H9 (cell line): ENCODE data around the gene C15orf40. TPM values are rescaled to one million over a fixed set of nuclear protein-coding genes. Genes with fewer than 3 reads are reported as not detected.

Experiments used
- DNase-seq: peaks from one replicate; pipeline ENCODE4 v3.0.0-alpha.2; 2017
- H2AFZ ChIP-seq: one replicate; pipeline ENCODE4 v1.6.1; 2013; ENCODE audit warnings: mild to moderate bottlenecking, low read length, control low read depth, moderate library complexity
- H2AK5ac ChIP-seq: 2 replicates; pipeline ENCODE4 v1.6.1; 2013; ENCODE audit warnings: low read length, control low read depth, mixed read lengths; ENCODE audit not compliant: insufficient read length
- H2BK120ac ChIP-seq: one replicate; pipeline ENCODE4 v1.6.1; 2013; ENCODE audit warnings: low read depth, mild to moderate bottlenecking, low read length, control low read depth, inconsistent platforms; ENCODE audit not compliant: poor library complexity, severe bottlenecking
- H2BK12ac ChIP-seq: 2 replicates; pipeline ENCODE4 v1.6.1; 2013; ENCODE audit warnings: low read length, control low read depth, mixed read lengths, low read depth; ENCODE audit not compliant: insufficient read length
- H2BK15ac ChIP-seq: 2 replicates; pipeline ENCODE4 v1.6.1; 2013; ENCODE audit warnings: low read depth, low read length, control low read depth
- H2BK20ac ChIP-seq: one replicate; pipeline ENCODE4 v1.6.1; 2013; ENCODE audit warnings: low read depth, mild to moderate bottlenecking, low read length, control low read depth, inconsistent platforms; ENCODE audit not compliant: poor library complexity, severe bottlenecking
- H2BK5ac ChIP-seq: 2 replicates; pipeline ENCODE4 v1.6.1; 2013; ENCODE audit warnings: low read length, control low read depth, mixed read lengths; ENCODE audit not compliant: insufficient read length
- H3K14ac ChIP-seq: 2 replicates; pipeline ENCODE4 v1.6.1; 2013; ENCODE audit warnings: low read length, control low read depth; ENCODE audit not compliant: insufficient read depth
- H3K18ac ChIP-seq: 2 replicates; pipeline ENCODE4 v1.6.1; 2013; ENCODE audit warnings: low read depth, mild to moderate bottlenecking, mixed read lengths, low read length, control low read depth; ENCODE audit not compliant: insufficient read length
- H3K23ac ChIP-seq: 2 replicates; pipeline ENCODE4 v1.6.1; 2013; ENCODE audit warnings: low read length, control low read depth, mixed read lengths, low read depth; ENCODE audit not compliant: insufficient read length
- H3K23me2 ChIP-seq: 2 replicates; pipeline ENCODE4 v1.6.1; 2013; ENCODE audit warnings: low read depth, mild to moderate bottlenecking, mixed read lengths, low read length, control low read depth; ENCODE audit not compliant: insufficient read length, poor library complexity, severe bottlenecking
- H3K27ac ChIP-seq: 2 replicates; pipeline ENCODE4 v1.5.1; 2013; ENCODE audit warnings: low read length, control low read depth, mixed read lengths, low read depth; ENCODE audit not compliant: insufficient read length
- H3K27me3 ChIP-seq: 2 replicates; pipeline ENCODE4 v1.6.1; 2013; ENCODE audit warnings: low read length, control low read depth, inconsistent platforms; ENCODE audit not compliant: insufficient read depth
- H3K4ac ChIP-seq: 2 replicates; pipeline ENCODE4 v1.6.1; 2013; ENCODE audit warnings: low read depth, mild to moderate bottlenecking, control low read depth, inconsistent platforms, low read length, moderate library complexity
- H3K4me1 ChIP-seq: 2 replicates; pipeline ENCODE4 v1.6.1; 2013; ENCODE audit warnings: low read length, control low read depth, inconsistent platforms; ENCODE audit not compliant: insufficient read depth
- H3K4me2 ChIP-seq: 2 replicates; pipeline ENCODE4 v1.6.1; 2013; ENCODE audit warnings: low read length, control low read depth, mixed read lengths; ENCODE audit not compliant: insufficient read length, insufficient read depth
- H3K56ac ChIP-seq: 2 replicates; pipeline ENCODE4 v1.6.1; 2013; ENCODE audit warnings: low read depth, mild to moderate bottlenecking, mixed read lengths, low read length, control low read depth; ENCODE audit not compliant: insufficient read length
- H3K79me1 ChIP-seq: 2 replicates; pipeline ENCODE4 v1.6.1; 2013; ENCODE audit warnings: low read depth, mild to moderate bottlenecking, moderate library complexity, low read length, control low read depth, inconsistent platforms; ENCODE audit not compliant: insufficient read depth, poor library complexity, severe bottlenecking
- H3K79me2 ChIP-seq: 2 replicates; pipeline ENCODE4 v1.6.1; 2013; ENCODE audit warnings: low read length, control low read depth, inconsistent platforms; ENCODE audit not compliant: insufficient read depth
- H3K9ac ChIP-seq: 2 replicates; pipeline ENCODE4 v1.6.1; 2013; ENCODE audit warnings: low read length, control low read depth, mixed read lengths; ENCODE audit not compliant: insufficient read length; ENCODE audit errors: extremely low read depth
- H3K9me3 ChIP-seq: one replicate; pipeline ENCODE4 v1.6.1; 2013; ENCODE audit warnings: low read depth, low read length, inconsistent platforms; ENCODE audit not compliant: control insufficient read depth
- H3T11ph ChIP-seq: one replicate; pipeline ENCODE4 v1.6.1; 2013; ENCODE audit warnings: mild to moderate bottlenecking, low read length, control low read depth, inconsistent platforms
- H4K20me1 ChIP-seq: one replicate; pipeline ENCODE4 v1.6.1; 2013; ENCODE audit not compliant: control insufficient read depth, insufficient read length, insufficient read depth
- H4K5ac ChIP-seq: 2 replicates; pipeline ENCODE4 v1.6.1; 2013; ENCODE audit warnings: low read depth, mild to moderate bottlenecking, mixed read lengths, low read length, control low read depth; ENCODE audit not compliant: insufficient read length
- H4K8ac ChIP-seq: replicated peaks from 2 replicates; pipeline ENCODE4 v1.6.1; 2013; ENCODE audit warnings: low read length, control low read depth, mixed read lengths, low read depth; ENCODE audit not compliant: insufficient read length
- H4K91ac ChIP-seq: 2 replicates; pipeline ENCODE4 v1.6.1; 2013; ENCODE audit warnings: low read depth, mild to moderate bottlenecking, moderate library complexity, mixed read lengths, low read length, control low read depth; ENCODE audit not compliant: insufficient read length
- H3K27ac Mint-ChIP-seq, 3 experiments: 2 replicates in 2 of 3; 3 replicates in 1 of 3; pipeline ENCODE4 v1.8.0; 2020 to 2021; ENCODE audit warnings: mixed read lengths in 3 of 3, mild to moderate bottlenecking in 1 of 3, moderate library complexity in 1 of 3
- H3K27me3 Mint-ChIP-seq: 2 replicates; pipeline ENCODE4 v1.8.0; 2021; ENCODE audit warnings: low read depth, mild to moderate bottlenecking, moderate library complexity, mixed read lengths
- H3K36me3 Mint-ChIP-seq, 3 experiments: 2 replicates in 2 of 3; 3 replicates in 1 of 3; pipeline ENCODE4 v1.8.0; 2020 to 2021; ENCODE audit warnings: low read depth in 3 of 3, mixed read lengths in 3 of 3; ENCODE audit not compliant: insufficient read depth in 1 of 3
- H3K4me1 Mint-ChIP-seq, 2 experiments: 2 replicates each; pipeline ENCODE4 v1.8.0; 2020; ENCODE audit warnings: mixed read lengths in 2 of 2
- H3K4me3 Mint-ChIP-seq, 2 experiments: 2 replicates in 1 of 2; 3 replicates in 1 of 2; pipeline ENCODE4 v1.8.0; 2020 to 2021; ENCODE audit warnings: mild to moderate bottlenecking in 2 of 2, mixed read lengths in 2 of 2, moderate library complexity in 1 of 2
- H3K9me3 Mint-ChIP-seq, 2 experiments: 2 replicates in 1 of 2; 3 replicates in 1 of 2; pipeline ENCODE4 v1.8.0; 2020; ENCODE audit warnings: mild to moderate bottlenecking in 2 of 2, mixed read lengths in 2 of 2, moderate library complexity in 1 of 2
- CTCF ChIP-seq: fragments of 200-600 bp; sonication (generic); conservative IDR thresholded peaks from 3 replicates; pipeline ENCODE4 v1.8.0; 2021; ENCODE audit warnings: antibody characterized with exemption, mild to moderate bottlenecking
- WGBS: extraction: QIAGEN DNeasy Blood & Tissue Kit; methylation state at CpG from one replicate; pipeline ENCODE4 v1.1.7; 2013; ENCODE audit warnings: missing lambda C conversion rate, low lambda C conversion rate, mixed read lengths; ENCODE audit not compliant: insufficient read length; ENCODE audit errors: extremely low coverage; 5-methylcytosine and 5-hydroxymethylcytosine counted together
- total RNA-seq: library from RNA; stranded (reverse); gene quantifications from 2 replicates; pipeline ENCODE4 v1.2.1, GENCODE V29; 2021

Gene C15orf40
- total RNA-seq, 1 experiment from 2014 or later = 11.5 TPM

- H3K9ac ChIP-seq = no peak overlapping the region
- H3K79me1 ChIP-seq = no peaks in the 10 kb centered on the region
- H4K5ac ChIP-seq = no peak overlapping the region
- Mint-ChIP-seq H3K9me3 (no peaks in the 10 kb centered on the region), H3K27ac (no peak overlapping the region), H3K4me1 (no peaks in the 10 kb centered on the region; a peak in 1 of 4 replicates), H3K4me3 (no peak overlapping the region), H3K36me3 (peaks cover 17 to 65% (median 51%) of the 10 kb centered on the region in 3 experiments; a peak in 6 of 7 replicates), H3K27me3 (no peaks in the 10 kb centered on the region)
- no peak overlapping the region for H2BK12ac ChIP-seq
- H2BK120ac ChIP-seq = no peak overlapping the region
- H4K20me1 ChIP-seq = no peaks in the 10 kb centered on the region
- H3T11ph ChIP-seq = no peak overlapping the region
- no peaks in the 10 kb centered on the region for H3K4me1 ChIP-seq
- TF ChIP-seq CTCF = no peak
- H2BK15ac ChIP-seq = no peak overlapping the region
- no peaks in the 10 kb centered on the region for H3K9me3 ChIP-seq
- H2AFZ ChIP-seq = no peak overlapping the region
- no peak overlapping the region for H3K27ac ChIP-seq
- no peak overlapping the region for H2AK5ac ChIP-seq
- WGBS = no CpG with 5 or more reads among the region's 3 CpGs
- peaks cover 4% of the 10 kb centered on the region; the same call in 1 of the 2 replicates for H3K79me2 ChIP-seq
- no peak overlapping the region for H3K56ac ChIP-seq
- no peak overlapping the region for H2BK20ac ChIP-seq
- H3K27me3 ChIP-seq = no peaks in the 10 kb centered on the region
- DNase-seq = no peak
- no peak overlapping the region for H4K91ac ChIP-seq
- no peaks in the 10 kb centered on the region for H3K23me2 ChIP-seq
- H3K4me2 ChIP-seq = no peak overlapping the region
- no peak overlapping the region for H4K8ac ChIP-seq
- no peak overlapping the region for H2BK5ac ChIP-seq
- H3K4ac ChIP-seq = no peak overlapping the region
- H3K18ac ChIP-seq = no peak overlapping the region
- H3K14ac ChIP-seq = no peak overlapping the region
- H3K23ac ChIP-seq = no peak overlapping the region
Observed at GRCh38 chr15:83046558-83047127, 35.2 kb upstream of the C15orf40 start.
